HL-60 (cell line): ENCODE data around the gene GNB1.

Experiments
- DNase-seq, 2 experiments: peaks; one replicate each; pipeline ENCODE4 v3.0.0-alpha.2; 2010 to 2020; ENCODE audit warnings: low read depth in 1 of 2, low spot score in 1 of 2
- H3K27ac ChIP-seq: fragments of 250-450 bp; sonication (Bioruptor Pico); replicated peaks from 2 replicates; pipeline ENCODE4 v1.5.1; 2020; ENCODE audit warnings: mild to moderate bottlenecking, moderate library complexity
- H3K27me3 ChIP-seq: fragments of 250-450 bp; sonication (Bioruptor Pico); 2 replicates; pipeline ENCODE4 v1.5.1; 2021; ENCODE audit warnings: mild to moderate bottlenecking, moderate library complexity; ENCODE audit not compliant: insufficient read depth, poor library complexity, severe bottlenecking
- H3K4me3 ChIP-seq: replicated peaks from 2 replicates; pipeline ENCODE4 v1.5.1; 2011; ENCODE audit warnings: mild to moderate bottlenecking, control low read depth, low read length; ENCODE audit not compliant: insufficient read depth
- GABPA ChIP-seq: IDR thresholded peaks from 2 replicates; pipeline ENCODE4 v1.6.1; 2012; ENCODE audit warnings: low read depth
- POLR2AphosphoS5 ChIP-seq: IDR thresholded peaks from 2 replicates; pipeline ENCODE4 v1.6.1; 2012; ENCODE audit warnings: low read depth
- REST ChIP-seq: IDR thresholded peaks from 2 replicates; pipeline ENCODE4 v1.6.1; 2012; ENCODE audit warnings: low read depth; ENCODE audit not compliant: insufficient replicate concordance
- SPI1 ChIP-seq: IDR thresholded peaks from 2 replicates; pipeline ENCODE4 v1.6.1; 2012; ENCODE audit warnings: low read depth, mild to moderate bottlenecking, borderline replicate concordance
- TF ChIP-seq, protein P1 (sequence below): IDR thresholded peaks from one replicate; pipeline ENCODE4 v1.5.1; 2011; ENCODE audit warnings: low read length, control low read depth, inconsistent platforms; ENCODE audit not compliant: insufficient read depth

GNB1 gene

DNA sequence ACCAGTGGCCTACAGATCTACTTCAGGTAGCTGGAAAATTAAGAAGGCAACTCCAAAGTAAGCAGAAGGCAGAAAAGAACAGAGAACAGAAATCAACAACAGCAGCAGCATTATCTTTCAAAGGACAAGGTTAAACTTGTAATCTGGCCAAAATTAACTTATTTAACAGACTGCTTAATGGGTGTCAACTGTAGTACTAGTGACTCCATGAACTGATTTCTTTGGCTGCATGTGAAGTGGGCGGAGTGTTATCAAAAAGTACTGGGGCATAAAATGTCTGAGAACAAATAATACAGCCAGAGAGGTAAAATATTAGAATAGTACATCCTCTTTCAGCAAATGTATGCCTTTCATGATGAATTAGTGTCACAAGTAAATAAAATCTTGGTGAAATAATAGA lies 88.0 kb downstream of the GNB1 start:
- no peak overlapping the region for H3K4me3 ChIP-seq
- TF ChIP-seq GABPA: no peak
- no peak for TF ChIP-seq REST
- TF ChIP-seq, protein P1, sequence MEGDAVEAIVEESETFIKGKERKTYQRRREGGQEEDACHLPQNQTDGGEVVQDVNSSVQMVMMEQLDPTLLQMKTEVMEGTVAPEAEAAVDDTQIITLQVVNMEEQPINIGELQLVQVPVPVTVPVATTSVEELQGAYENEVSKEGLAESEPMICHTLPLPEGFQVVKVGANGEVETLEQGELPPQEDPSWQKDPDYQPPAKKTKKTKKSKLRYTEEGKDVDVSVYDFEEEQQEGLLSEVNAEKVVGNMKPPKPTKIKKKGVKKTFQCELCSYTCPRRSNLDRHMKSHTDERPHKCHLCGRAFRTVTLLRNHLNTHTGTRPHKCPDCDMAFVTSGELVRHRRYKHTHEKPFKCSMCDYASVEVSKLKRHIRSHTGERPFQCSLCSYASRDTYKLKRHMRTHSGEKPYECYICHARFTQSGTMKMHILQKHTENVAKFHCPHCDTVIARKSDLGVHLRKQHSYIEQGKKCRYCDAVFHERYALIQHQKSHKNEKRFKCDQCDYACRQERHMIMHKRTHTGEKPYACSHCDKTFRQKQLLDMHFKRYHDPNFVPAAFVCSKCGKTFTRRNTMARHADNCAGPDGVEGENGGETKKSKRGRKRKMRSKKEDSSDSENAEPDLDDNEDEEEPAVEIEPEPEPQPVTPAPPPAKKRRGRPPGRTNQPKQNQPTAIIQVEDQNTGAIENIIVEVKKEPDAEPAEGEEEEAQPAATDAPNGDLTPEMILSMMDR: no peak
- TF ChIP-seq SPI1: no peak
- no peak for TF ChIP-seq POLR2AphosphoS5
- no peak for DNase-seq
- H3K27me3 ChIP-seq: no peaks in the 10 kb centered on the region
- no peak overlapping the region for H3K27ac ChIP-seq

DNA sequence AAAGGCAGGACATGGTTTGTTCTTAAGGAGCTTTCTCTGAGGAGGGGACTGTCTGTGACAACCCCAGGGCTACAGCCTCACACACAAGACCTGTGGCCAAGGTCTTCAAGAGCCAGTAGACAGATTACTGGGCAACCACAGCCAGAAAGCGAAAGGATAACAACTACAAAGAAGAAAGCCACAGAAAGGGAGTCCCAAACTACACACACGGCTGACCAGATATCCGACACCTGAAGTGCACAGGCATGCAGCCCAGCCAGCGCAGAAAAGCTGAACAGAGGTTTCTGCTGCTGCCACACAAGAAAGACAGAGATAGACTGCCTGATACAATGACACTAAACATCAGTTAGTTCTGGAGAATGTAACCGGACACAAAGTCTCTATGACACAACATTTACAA lies 91.2 kb downstream of the GNB1 start:
- TF ChIP-seq POLR2AphosphoS5: no peak
- no peak for TF ChIP-seq GABPA
- no peak for TF ChIP-seq REST
- TF ChIP-seq SPI1: no peak
- TF ChIP-seq, protein P1: no peak
- Histone ChIP-seq H3K27me3 (no peaks in the 10 kb centered on the region), H3K4me3 (no peak overlapping the region), H3K27ac (no peak overlapping the region)
- DNase-seq: no peak

DNA sequence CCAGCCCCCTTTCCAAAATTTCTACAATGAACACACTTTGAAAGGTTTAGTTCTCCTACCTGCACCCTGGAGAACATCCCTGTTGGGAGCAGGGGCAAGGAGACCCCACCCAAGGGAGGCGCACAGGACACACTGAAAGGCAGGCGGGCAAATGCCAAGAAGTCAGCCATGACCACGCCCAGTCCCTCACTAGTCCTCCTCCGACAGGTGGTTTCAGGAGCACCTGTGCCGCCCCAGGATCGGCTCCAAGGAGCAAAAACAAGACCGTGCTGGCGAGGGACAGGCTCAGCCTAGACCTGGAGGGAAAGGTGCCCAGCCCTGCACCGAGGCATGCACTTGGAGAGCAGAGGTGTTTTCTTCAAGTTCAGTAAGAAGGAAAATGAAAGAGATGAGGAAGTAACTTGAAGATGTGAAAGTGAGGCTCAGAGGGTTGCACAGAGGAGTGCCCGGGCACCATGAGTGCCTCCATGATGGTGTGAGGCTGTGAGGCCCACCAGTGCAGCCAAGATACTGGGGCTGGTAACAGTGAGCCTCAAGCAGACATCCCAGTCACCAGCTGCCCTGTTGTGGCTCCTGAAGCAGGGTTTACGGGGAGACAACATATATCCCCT lies 93.1 kb downstream of the GNB1 start:
- Histone ChIP-seq H3K4me3 (no peak overlapping the region), H3K27ac (no peak overlapping the region), H3K27me3 (no peaks in the 10 kb centered on the region)
- no peak for DNase-seq
- TF ChIP-seq REST (no peak), SPI1 (no peak), GABPA (no peak), POLR2AphosphoS5 (no peak)
- TF ChIP-seq, protein P1: no peak
